Trophoblast cell (in vitro differentiated cells and primary cell): ENCODE results near the gene MSRB3.

Source experiments
- DNase-seq, 2 donors: peaks; one replicate each; pipeline ENCODE4 v3.0.0-alpha.2; 2016
- H2AFZ ChIP-seq: 2 replicates; pipeline ENCODE4 v1.6.1; 2013; ENCODE audit warnings: low read length, moderate library complexity, mild to moderate bottlenecking; ENCODE audit not compliant: insufficient read depth, poor library complexity
- H2AK5ac ChIP-seq: 2 replicates; pipeline ENCODE4 v1.6.1; 2013; ENCODE audit warnings: mild to moderate bottlenecking, low read length
- H2BK120ac ChIP-seq: 2 replicates; pipeline ENCODE4 v1.6.1; 2013; ENCODE audit warnings: low read length, mild to moderate bottlenecking, moderate library complexity; ENCODE audit not compliant: insufficient read depth, poor library complexity
- H2BK12ac ChIP-seq: 2 replicates; pipeline ENCODE4 v1.6.1; 2013; ENCODE audit warnings: mild to moderate bottlenecking, low read length, moderate library complexity
- H2BK5ac ChIP-seq: 2 replicates; pipeline ENCODE4 v1.6.1; 2013; ENCODE audit warnings: low read length, low read depth, moderate library complexity, mild to moderate bottlenecking; ENCODE audit not compliant: poor library complexity
- H3K14ac ChIP-seq: 2 replicates; pipeline ENCODE4 v1.6.1; 2013; ENCODE audit warnings: mild to moderate bottlenecking, low read length
- H3K18ac ChIP-seq: 2 replicates; pipeline ENCODE4 v1.6.1; 2013; ENCODE audit warnings: mild to moderate bottlenecking, low read length
- H3K23ac ChIP-seq: 2 replicates; pipeline ENCODE4 v1.6.1; 2013; ENCODE audit warnings: low read length
- H3K27ac ChIP-seq: 2 replicates; pipeline ENCODE4 v1.5.1; 2013; ENCODE audit warnings: low read depth, mild to moderate bottlenecking, inconsistent platforms, low read length, moderate library complexity
- H3K27me3 ChIP-seq: 2 replicates; pipeline ENCODE4 v1.6.1; 2013; ENCODE audit warnings: inconsistent platforms, mild to moderate bottlenecking, low read length, moderate library complexity; ENCODE audit not compliant: insufficient read depth
- H3K36me3 ChIP-seq, 2 experiments: 1 replicate in 1 of 2; 2 replicates in 1 of 2; pipeline ENCODE4 v1.6.1; 2013; ENCODE audit warnings: low read length in 2 of 2, mild to moderate bottlenecking in 2 of 2, moderate library complexity in 1 of 2; ENCODE audit not compliant: insufficient read depth in 2 of 2, control insufficient read depth in 1 of 2
- H3K4ac ChIP-seq: 2 replicates; pipeline ENCODE4 v1.6.1; 2013; ENCODE audit warnings: low read depth, mild to moderate bottlenecking, low read length, moderate library complexity
- H3K4me1 ChIP-seq, 2 experiments: 1 replicate in 1 of 2; 2 replicates in 1 of 2; pipeline ENCODE4 v1.6.1; 2013; ENCODE audit warnings: low read length in 2 of 2, mild to moderate bottlenecking in 2 of 2, moderate library complexity in 1 of 2; ENCODE audit not compliant: insufficient read depth in 2 of 2, control insufficient read depth in 1 of 2
- H3K4me2 ChIP-seq: 2 replicates; pipeline ENCODE4 v1.6.1; 2013; ENCODE audit warnings: inconsistent platforms, mild to moderate bottlenecking, low read length, moderate library complexity
- H3K4me3 ChIP-seq: 2 replicates; pipeline ENCODE4 v1.5.1; 2013; ENCODE audit warnings: mild to moderate bottlenecking, low read depth, low read length, inconsistent platforms
- H3K79me1 ChIP-seq: one replicate; pipeline ENCODE4 v1.6.1; 2013; ENCODE audit warnings: low read length
- H3K79me2 ChIP-seq: 2 replicates; pipeline ENCODE4 v1.6.1; 2013; ENCODE audit warnings: low read length, mild to moderate bottlenecking; ENCODE audit not compliant: control insufficient read depth, insufficient read depth, poor library complexity
- H3K9ac ChIP-seq: 2 replicates; pipeline ENCODE4 v1.6.1; 2013; ENCODE audit warnings: mild to moderate bottlenecking, low read length
- H3K9me3 ChIP-seq: 2 replicates; pipeline ENCODE4 v1.6.1; 2013; ENCODE audit warnings: low read depth, mild to moderate bottlenecking, control low read depth, inconsistent platforms, low read length; ENCODE audit not compliant: insufficient read depth
- H4K12ac ChIP-seq: 2 replicates; pipeline ENCODE4 v1.6.1; 2013; ENCODE audit warnings: low read depth, mild to moderate bottlenecking, low read length, moderate library complexity
- H4K8ac ChIP-seq: 2 replicates; pipeline ENCODE4 v1.6.1; 2013; ENCODE audit warnings: low read depth, mild to moderate bottlenecking, low read length, moderate library complexity
- H4K91ac ChIP-seq: one replicate; pipeline ENCODE4 v1.6.1; 2013; ENCODE audit warnings: low read depth, mild to moderate bottlenecking, low read length, moderate library complexity
- WGBS: extraction: QIAGEN DNeasy Blood & Tissue Kit; methylation state at CpG from one replicate; pipeline ENCODE4 v1.1.7; 2013; ENCODE audit warnings: missing lambda C conversion rate; ENCODE audit not compliant: insufficient read length, insufficient coverage; ENCODE audit errors: extremely low coverage; 5-methylcytosine and 5-hydroxymethylcytosine counted together

Gene MSRB3

GRCh38 chr12:65324551-65324950 lies 46.1 kb downstream of the MSRB3 start:
- Histone ChIP-seq H3K4me3 (no peak overlapping the region), H3K9me3 (no peaks in the 10 kb centered on the region), H2BK12ac (no peak overlapping the region), H2BK120ac (no peak overlapping the region), H3K9ac (no peak overlapping the region), H4K8ac (no peak overlapping the region), H3K4ac (no peak overlapping the region), H3K36me3 (no peaks in the 10 kb centered on the region), H4K12ac (no peak overlapping the region), H3K18ac (no peak overlapping the region), H3K4me2 (no peak overlapping the region), H3K27me3 (no peaks in the 10 kb centered on the region), H3K14ac (no peak overlapping the region), H2BK5ac (no peak overlapping the region), H3K79me2 (peaks cover 1% of the 10 kb centered on the region), H3K23ac (no peak overlapping the region), H4K91ac (no peak overlapping the region), H2AK5ac (no peak overlapping the region), H3K27ac (no peak overlapping the region), H2AFZ (no peak overlapping the region), H3K4me1 (peaks cover 3% of the 10 kb centered on the region in 2 experiments), H3K79me1 (peaks cover 6% of the 10 kb centered on the region)
- WGBS: no CpG with 5 or more reads among the region's 3 CpGs
- DNase-seq: no peak

GRCh38 chr12:65325183-65325582 lies 46.7 kb downstream of the MSRB3 start:
- Histone ChIP-seq H3K4ac (no peak overlapping the region), H4K91ac (no peak overlapping the region)
- no CpG with 5 or more reads among the region's 5 CpGs for WGBS

GRCh38 chr12:65326616-65327015 lies 48.1 kb downstream of the MSRB3 start:
- Histone ChIP-seq H2BK120ac (peak overlapping the region; percentile 76), H3K27me3 (no peaks in the 10 kb centered on the region), H3K27ac (peak overlapping the region; percentile 57), H2AFZ (peak overlapping the region; percentile 63), H3K36me3 (no peaks in the 10 kb centered on the region), H3K79me2 (peaks cover 1% of the 10 kb centered on the region), H4K8ac (peak overlapping the region; percentile 65), H3K14ac (peak overlapping the region; percentile 77), H2BK12ac (peak overlapping the region; percentile 87), H3K4me2 (no peak overlapping the region), H3K23ac (no peak overlapping the region), H3K4me1 (peaks cover 3% of the 10 kb centered on the region in 2 experiments), H3K9ac (no peak overlapping the region), H3K79me1 (peaks cover 6% of the 10 kb centered on the region), H2AK5ac (peak overlapping the region; percentile 69), H3K9me3 (peaks cover 2% of the 10 kb centered on the region), H2BK5ac (peak overlapping the region; percentile 91), H3K4me3 (no peak overlapping the region), H3K4ac (no peak overlapping the region), H4K91ac (peak overlapping the region; percentile 77), H4K12ac (no peak overlapping the region), H3K18ac (peak overlapping the region; percentile 82)
- WGBS: no CpG with 5 or more reads among the region's 5 CpGs
- no peak for DNase-seq

More at GRCh38 chr12:65325183-65325582, 46.7 kb downstream of the MSRB3 start:
- Histone ChIP-seq H4K12ac (no peak overlapping the region), H3K36me3 (no peaks in the 10 kb centered on the region), H2AFZ (no peak overlapping the region), H3K4me1 (peaks cover 3% of the 10 kb centered on the region in 2 experiments), H2BK5ac (no peak overlapping the region), H3K4me3 (no peak overlapping the region), H3K9ac (no peak overlapping the region), H2BK120ac (no peak overlapping the region), H3K18ac (no peak overlapping the region), H3K27me3 (no peaks in the 10 kb centered on the region), H4K8ac (no peak overlapping the region), H3K79me1 (peaks cover 6% of the 10 kb centered on the region), H2BK12ac (no peak overlapping the region), H3K27ac (peak overlapping the region; percentile 46), H3K79me2 (peaks cover 1% of the 10 kb centered on the region), H3K14ac (no peak overlapping the region), H3K23ac (no peak overlapping the region), H2AK5ac (no peak overlapping the region), H3K4me2 (no peak overlapping the region), H3K9me3 (no peaks in the 10 kb centered on the region)
- peak in 1 of 2 donors; percentile 34 for DNase-seq

- Histone ChIP-seq H3K9me3 (peaks cover 2% of the 10 kb centered on the region), H2AK5ac (no peak overlapping the region), H3K4ac (no peak overlapping the region), H2BK120ac (no peak overlapping the region), H4K8ac (no peak overlapping the region), H3K79me1 (peaks cover 6% of the 10 kb centered on the region), H3K9ac (no peak overlapping the region), H4K91ac (peak overlapping the region; percentile 35), H3K27me3 (no peaks in the 10 kb centered on the region), H3K23ac (no peak overlapping the region), H3K14ac (no peak overlapping the region), H3K4me1 (peaks cover 3% of the 10 kb centered on the region in 2 experiments), H3K4me3 (no peak overlapping the region), H3K4me2 (no peak overlapping the region), H4K12ac (no peak overlapping the region), H2BK5ac (no peak overlapping the region), H3K36me3 (no peaks in the 10 kb centered on the region), H2AFZ (no peak overlapping the region), H2BK12ac (no peak overlapping the region), H3K79me2 (peaks cover 1% of the 10 kb centered on the region), H3K18ac (no peak overlapping the region), H3K27ac (peak overlapping the region; percentile 0)
- no CpG with 5 or more reads among the region's 10 CpGs for WGBS
- no peak for DNase-seq
Measured at GRCh38 chr12:65327207-65328076, 49.0 kb downstream of the MSRB3 start.
